Activated CD8-positive, alpha-beta memory T cell treated with anti-CD3 and anti-CD28 coated beads, Interleukin-2, amount 50 U/mL, for 24 hours (primary cell): ENCODE results near the gene PTF1A.

Source experiments
- DNase-seq: peaks from one replicate; pipeline ENCODE4 v3.0.0-alpha.2; 2020; ENCODE audit errors: extremely low read depth

Gene PTF1A, protein sequence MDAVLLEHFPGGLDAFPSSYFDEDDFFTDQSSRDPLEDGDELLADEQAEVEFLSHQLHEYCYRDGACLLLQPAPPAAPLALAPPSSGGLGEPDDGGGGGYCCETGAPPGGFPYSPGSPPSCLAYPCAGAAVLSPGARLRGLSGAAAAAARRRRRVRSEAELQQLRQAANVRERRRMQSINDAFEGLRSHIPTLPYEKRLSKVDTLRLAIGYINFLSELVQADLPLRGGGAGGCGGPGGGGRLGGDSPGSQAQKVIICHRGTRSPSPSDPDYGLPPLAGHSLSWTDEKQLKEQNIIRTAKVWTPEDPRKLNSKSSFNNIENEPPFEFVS

DNA sequence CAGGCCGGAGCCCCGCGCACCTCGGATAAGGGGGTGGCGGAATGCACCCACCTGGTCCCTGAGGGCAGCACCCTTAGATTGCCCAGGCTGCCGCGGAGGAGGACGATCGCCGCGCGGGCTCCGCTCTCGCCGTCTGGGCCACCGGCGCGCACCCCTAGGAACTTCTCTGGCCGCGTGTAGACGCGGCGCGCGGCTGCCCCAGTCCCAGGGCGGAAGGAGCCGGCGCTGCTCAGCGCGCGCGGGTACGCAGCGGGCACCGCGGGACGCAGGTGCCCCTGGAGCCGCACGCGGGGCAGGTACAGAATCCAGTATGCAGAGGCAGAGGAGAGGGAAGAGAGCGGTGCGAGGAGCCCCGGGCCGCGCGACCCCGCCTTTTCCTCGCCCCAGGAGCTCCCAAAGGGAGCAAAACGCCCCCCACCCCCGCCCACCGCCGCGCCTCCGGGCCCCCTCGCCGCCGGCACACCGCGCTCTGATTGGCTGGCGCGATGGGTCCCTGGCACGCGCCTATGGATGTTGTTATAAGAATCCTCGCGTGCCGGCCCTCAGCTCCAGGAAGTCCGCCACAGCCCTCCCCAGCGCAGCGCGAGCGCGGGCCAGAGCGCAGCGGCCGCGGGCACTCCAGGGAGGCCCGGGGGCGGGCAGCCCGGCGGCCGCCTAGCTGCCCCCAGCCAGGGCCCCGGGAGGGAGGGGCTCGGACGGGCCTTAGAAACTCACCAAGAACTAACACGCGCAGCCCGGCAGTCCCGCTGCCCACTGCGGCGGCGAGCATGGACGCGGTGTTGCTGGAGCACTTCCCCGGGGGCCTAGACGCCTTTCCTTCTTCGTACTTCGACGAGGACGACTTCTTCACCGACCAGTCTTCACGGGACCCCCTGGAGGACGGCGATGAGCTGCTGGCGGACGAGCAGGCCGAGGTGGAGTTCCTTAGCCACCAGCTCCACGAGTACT, at the start of gene PTF1A:
PTF1A (plus strand) TSS at position 549 of the 948 bp plus-strand sequence; CDS start at position 768, 219 bp downstream.
- no peak for DNase-seq

DNA sequence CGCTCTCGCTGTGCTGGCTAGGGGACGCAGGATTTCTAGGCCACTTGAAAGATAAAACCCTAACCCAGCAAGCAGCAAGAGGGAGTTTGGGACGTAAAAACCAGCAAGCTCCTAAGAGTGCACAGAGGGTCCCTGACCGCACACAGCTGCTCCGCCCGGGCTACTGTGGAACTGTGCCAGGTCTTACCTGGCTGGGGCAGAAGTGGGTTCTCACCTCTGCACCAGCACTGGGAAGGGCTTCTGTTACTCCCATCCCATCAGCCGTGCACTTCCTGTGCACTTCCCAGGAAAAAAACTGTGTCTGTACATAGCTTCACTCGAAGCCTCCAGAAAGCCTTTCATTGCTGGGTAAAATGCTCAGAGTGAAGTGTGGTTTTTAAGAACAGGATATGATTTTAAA, 45.9 kb upstream of the PTF1A start:
- no peak for DNase-seq

DNA sequence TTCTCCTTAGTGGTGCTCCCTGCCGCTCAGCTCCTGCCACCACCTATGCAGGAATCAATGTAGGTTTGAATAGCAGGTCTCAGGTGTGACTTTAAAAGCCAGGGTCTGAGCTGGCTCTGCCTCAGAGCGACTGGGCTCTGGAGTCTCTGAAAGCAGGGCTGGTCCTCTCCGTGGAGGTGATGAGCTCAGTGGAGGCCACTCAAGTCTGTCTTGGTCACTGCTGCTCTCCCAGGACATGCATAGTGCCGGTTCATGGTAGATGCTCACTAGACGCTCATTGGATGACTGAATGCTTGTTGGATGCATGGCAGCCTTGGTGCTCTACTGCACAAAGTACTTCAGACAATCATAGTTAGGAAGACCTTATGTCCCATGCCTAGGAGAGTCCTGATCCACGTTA, 45.1 kb upstream of the PTF1A start:
- DNase-seq = no peak

DNA sequence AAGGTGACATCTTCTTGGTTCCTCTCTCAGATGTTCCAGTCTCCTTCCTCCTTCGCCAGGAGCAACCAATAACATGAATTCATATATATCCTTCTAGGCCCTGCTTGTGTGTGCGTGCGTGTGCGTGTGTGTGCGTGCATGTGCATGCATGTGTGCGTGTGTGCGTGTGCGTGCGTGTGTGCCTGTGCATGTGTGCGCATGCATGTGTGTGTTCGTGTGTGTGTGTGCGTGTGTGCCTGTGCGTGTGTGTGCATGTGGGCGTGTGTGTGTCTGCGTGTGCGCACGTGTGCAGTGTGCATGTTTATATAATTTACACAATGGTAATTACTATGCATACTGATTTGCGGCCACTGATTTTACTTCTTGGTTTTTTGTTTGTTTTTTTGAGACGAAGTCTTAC, 43.9 kb upstream of the PTF1A start:
- no peak for DNase-seq

GRCh38 chr10:23150091-23150490, 42.0 kb upstream of the PTF1A start:
- no peak for DNase-seq

DNA sequence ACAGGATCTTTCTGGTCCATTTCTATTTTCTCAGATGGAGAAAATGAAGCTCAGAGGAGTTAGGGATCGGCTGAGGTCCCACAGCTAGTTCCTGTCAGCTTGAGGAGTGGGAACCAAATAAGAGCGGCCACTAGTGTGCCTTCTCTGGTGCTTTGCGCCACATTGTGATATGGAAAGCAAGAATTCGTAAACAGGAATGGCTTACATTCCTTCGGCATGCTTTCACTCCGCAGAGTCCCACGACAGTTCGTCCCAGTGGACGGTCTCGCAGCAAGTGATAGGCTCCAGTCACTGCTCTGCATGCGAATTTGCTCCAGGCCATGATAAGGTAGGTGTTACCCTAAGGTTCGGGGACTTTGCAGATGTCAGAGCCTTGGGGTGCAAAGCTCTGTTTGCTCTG, 41.5 kb upstream of the PTF1A start:
- no peak for DNase-seq

DNA sequence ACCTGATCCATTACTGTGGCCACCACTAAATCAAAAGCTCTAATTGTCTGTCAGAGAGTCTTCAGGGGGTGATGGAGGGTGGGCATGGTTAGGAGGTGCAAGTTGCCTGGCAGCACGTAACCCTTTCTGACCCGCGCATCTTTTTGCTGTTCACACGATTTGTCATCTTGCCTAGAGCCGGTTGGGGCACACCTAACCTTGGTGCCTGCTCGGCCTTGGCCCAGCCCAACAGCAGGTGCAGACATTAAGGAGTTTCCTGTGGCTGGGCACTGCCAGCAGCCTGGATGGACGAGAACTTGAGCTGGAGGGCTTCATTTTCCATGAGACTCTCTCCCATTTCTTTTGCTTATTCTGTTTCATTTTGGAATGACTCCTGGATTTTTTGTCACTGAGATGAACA, 41.0 kb upstream of the PTF1A start:
- no peak for DNase-seq

- no peak for DNase-seq
Measured at GRCh38 chr10:23155169-23155568, 36.9 kb upstream of the PTF1A start.

DNA sequence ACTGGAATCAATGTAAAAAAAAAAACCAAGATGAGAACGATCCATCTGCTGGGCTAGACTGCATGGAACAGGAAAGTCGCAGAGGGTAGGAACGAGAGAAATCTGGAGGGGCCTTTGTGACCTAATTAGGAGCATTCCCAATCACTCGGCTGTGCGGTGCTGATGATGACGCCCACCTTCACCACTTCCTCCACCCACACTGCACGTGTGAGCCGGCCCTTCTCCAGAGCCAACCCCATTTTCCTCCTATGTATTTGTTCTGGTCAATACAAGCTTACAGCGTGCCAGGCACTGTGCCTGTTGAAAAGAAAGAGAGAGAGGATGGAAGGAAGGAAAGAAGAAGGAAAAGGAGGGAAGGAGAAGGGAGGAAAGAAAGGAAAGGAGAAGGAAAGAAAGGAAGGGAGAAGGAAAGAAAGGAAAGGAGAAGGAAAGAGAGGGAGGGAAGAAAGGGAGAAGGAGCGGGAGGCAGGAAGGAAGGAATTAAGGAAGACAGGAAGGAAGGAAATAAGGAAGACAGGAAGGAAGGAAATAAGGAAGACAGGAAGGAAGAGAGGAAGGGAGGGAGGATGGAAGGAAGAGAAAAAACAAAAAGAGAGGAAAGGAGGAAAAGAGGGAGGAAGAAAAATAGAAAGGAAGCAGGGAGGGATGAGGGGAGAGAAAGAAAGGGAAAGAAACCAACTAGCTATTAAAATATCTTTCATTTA, 35.5 kb upstream of the PTF1A start:
- no peak for DNase-seq

GRCh38 chr10:23157239-23157681, 34.9 kb upstream of the PTF1A start:
- no peak for DNase-seq

DNA sequence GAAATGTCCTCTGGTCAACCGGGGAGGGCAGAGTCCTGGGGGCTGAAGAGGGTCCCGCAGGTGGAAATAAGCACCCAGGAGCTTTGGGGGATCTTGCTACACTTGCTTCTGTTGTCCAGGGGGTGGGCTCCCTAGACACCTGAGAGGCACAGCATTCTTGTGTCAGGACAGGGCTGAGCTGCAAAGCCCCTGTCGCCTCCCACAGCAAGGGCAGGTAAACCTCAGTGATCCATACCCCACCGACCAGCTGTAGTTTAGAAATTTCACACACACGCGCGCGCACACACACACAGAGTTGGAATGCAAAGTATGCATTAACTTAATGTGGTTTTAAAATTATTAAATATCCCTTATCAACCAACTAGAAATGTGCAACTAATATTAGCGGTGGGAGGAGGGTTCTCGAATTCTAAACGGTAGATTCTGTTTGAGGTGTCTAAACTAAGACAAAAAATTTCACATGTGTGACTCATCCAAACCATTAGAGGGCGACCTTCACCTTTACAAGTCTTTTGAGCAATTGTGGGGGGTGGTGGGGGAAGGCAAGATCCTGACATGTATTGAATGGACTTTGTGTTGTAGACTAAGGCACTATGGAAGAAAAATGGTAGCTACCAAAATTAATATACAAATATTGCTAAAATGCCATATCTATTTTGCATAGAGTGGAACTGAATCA, 34.3 kb upstream of the PTF1A start:
- DNase-seq = no peak

DNA sequence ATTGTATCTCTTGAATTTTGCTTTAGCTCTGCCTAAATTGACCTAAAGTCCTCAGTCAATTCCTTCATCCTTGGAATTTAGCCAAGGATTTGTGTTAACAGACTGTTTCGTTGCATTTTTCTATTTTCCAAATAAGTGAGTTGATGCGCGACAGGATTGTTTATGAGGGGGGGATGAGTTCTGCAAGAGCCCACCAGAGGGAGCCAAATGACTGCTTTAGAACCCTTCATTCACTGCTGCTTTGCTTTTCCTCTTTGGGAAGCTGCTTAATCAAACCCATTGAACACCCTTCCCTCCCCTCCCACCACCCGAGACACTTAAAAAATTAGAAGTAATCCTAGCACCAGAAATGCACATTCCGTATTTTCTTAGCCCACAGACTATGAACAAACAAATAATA, 33.7 kb upstream of the PTF1A start:
- no peak for DNase-seq

DNA sequence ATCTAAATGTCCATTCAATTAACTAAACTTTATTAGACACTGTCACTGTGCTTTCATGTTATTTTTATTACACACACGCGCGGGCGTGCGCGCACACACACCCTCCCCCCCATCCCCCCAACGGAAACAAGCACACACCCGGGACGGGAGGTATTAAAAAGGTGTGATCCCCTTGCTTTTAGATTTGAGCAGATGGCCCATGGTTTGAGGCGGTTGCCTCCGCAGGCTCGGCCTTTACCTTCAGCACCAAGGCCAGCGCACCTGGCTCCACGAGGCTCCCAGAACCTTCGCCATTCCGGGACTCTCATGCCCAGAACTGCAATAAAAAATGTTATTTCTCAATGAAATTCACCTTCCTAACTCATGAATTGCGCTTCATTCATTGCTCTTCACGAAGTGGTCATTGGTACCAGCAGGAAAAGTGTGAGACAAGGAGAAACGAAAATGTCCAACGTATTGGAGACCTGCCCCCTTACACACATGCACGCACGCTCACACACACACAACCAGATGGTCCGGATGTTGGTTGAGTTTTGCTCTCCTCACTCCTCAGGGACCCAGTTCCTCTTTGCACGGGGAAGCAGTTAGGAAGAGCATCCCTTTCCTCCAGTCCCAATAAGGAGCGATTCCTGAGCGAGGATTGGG, 20.8 kb upstream of the PTF1A start:
- no peak for DNase-seq

- DNase-seq = no peak
Measured at GRCh38 chr10:23172429-23173213, 19.5 kb upstream of the PTF1A start.

- no peak for DNase-seq
Measured at GRCh38 chr10:23173214-23174073, 18.7 kb upstream of the PTF1A start.

DNA sequence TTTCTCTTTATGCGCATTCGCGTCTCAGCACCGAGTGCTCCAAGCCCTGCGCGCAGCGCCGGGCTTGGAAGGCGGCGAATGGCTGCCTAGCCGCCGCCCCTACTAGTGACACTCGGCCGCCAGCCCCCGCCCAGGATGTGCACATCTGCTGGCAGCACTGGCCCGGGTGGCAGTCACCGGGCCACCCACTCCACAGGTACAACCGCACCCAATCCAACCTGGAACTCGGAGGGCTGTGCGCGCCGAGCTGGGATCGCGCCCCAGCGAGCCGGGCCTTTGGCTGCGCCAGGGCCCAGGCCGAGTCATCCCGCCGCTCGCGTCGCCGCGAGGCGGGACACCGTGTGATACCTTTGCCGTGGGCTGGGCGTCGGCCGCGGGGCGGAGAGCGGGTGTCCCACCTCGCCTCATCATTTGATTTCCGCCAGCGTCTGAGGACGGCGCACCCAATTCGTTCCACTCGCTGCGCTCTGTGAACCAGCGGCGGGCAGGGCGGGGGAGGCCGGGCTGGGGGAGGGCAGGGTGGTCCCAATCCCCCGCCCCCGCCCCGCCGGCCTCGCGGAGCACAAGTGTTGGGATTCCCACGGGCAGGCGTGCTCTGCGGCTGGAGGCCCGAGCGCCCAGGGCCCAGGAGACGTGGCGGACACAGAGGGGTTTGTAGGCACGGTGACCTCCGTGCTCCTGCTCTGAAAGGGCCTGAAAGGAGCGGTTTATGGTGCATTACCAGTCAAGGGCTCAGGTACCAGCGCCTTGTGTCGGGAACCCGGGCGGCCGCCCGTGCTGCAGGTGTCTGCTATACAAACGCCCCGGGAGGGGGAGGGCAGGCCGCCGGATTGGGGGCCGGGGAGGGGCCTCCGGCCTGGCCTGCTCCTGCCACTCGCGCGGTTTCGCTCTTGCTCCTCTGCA, 17.8 kb upstream of the PTF1A start:
- DNase-seq = no peak

DNA sequence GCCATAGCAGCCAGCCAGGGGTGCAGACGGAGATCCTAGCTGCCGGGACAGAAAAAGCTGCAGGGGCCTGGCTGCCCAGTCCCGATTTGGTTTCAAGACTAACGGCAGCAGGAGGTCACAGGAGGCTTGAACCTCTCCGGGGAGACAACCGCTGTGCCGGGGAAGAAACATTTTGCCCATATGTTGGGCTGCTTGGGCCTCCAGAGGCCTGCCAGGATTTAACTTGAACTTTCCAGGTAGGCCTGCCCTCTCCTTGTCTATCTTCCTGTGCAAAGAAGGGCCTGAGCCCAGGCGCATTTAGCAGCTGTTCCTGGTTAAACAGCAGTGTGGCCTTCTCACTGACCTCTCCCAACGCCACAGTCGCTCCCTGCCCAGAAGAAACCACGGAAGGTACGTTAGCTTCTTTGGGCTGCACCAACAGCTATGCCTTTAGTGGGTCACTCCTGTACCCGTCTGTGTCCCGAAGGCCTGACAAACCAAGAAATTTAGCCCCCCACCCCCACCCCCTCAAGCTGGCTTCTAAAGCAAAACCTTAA, 17.1 kb upstream of the PTF1A start:
- no peak for DNase-seq

DNA sequence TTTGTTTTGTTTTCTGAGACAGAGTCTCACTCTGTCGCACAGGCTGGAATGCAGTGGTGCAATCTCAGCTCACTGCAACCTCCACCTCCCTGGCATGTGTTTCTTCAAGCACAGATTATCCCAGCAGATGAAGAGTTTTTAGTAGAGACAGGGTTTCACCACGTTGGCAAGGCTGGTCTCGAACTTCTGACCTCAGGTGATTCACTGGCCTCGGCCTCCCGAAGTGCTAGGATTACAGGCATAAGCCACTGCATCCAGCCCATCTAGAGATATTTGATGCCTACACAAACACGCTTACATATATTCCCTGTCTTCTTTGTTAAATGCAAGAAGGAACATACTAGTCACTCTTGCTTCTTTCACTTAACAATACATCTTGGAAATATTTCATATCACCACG, 5.9 kb upstream of the PTF1A start:
- no peak for DNase-seq
